Stimulated activated CD8-positive, alpha-beta memory T cell treated with anti-CD3 and anti-CD28 coated beads, Interleukin-2, amount 100 ng/mL, for 48 hours (primary cell): ENCODE results near the gene EBF3.

Experiments used
- DNase-seq, 2 donors: peaks; one replicate each; pipeline ENCODE4 v3.0.0-alpha.2; 2020; ENCODE audit warnings: low read depth in 2 of 2

Gene EBF3

DNA sequence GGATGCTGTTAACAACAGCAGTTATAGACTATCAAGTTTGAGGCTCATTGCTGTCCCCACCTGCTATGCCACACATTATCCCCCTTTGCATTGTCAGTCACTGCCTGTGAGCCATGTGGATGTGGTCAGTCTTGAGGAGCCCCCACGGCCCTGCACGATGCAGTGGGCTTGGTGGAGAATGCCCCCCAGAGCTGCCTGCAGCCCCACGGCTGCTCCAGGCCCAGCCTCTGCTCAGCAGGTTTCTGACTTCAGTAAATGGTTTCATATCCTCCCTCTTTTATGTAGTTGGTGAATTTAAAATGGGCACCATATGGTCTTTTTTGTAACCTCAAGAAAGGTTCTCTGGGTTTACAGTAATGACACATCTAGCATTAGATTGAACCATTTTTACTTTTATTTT is 164.1 kb downstream of the EBF3 start:
- DNase-seq: no peak

GRCh38 chr10:129796710-129797420 is 167.2 kb downstream of the EBF3 start:
- DNase-seq: no peak

GRCh38 chr10:129793996-129794395 is 170.1 kb downstream of the EBF3 start:
- DNase-seq: no peak

DNA sequence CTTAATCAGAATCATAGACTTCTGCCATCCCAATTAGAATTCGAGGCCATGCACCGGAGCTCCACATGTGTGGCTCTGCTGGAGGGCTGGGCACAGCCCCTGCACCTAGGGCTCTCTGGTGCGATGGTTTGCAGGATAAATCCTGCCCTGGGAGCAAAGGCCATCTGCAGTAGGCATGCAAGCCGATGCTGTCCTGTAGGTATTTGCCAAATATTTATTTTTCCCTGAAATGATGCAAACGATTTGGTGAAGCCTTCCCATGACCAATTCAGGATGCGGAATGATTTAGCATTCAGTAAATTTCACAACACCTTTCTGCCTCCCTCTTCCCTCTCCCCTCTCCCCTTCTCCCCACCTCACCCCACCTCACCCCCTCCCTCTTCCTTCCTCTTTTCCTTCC is 170.6 kb downstream of the EBF3 start:
- DNase-seq: no peak

GRCh38 chr10:129792864-129793263 is 171.2 kb downstream of the EBF3 start:
- no peak for DNase-seq

DNA sequence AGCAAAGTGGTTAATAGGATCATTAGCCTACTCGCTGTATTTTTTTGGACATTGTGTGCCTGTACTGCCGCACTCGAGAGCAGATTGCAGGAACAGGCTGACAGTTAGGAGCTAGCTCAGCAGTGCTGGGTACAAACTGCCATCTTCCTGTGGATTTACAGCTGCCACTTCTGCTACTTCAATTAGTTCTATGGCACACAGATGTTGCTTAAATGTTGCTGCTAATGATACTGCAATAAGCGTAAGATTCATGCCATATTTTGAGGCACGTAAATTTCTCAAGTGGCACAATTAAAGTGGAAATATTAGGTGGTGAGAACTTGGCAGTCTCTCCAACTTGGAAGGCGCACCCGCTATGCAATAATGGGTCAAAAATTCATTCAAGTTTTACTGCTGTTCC is 171.9 kb downstream of the EBF3 start:
- DNase-seq: no peak

- no peak for DNase-seq
Measured at GRCh38 chr10:129790715-129791446, 173.2 kb downstream of the EBF3 start.

- DNase-seq: no peak
Measured at GRCh38 chr10:129788215-129788614, 175.9 kb downstream of the EBF3 start.

DNA sequence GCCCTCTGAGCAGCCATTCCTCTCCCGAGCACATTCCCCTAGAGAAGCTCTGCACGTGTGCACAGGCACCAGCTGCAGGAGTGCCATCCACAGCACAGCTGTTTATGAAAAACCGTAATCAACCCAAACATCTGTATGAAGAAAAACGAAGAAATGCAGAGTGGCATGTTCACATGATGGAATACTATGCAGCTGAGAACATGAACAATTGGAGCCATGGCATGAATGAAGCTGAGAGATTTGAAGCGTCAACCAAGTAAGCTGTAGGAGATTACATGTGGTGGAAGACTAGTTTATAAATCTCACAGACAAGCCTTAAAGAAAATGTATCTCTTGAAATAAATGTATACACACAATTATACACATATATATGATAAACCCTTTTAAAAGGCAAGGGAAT is 176.5 kb downstream of the EBF3 start:
- DNase-seq: no peak

- DNase-seq: no peak
Measured at GRCh38 chr10:129786216-129786615, 177.9 kb downstream of the EBF3 start.

- no peak for DNase-seq
Measured at GRCh38 chr10:129785536-129785981, 178.5 kb downstream of the EBF3 start.
